H1 (cell line): ENCODE measurements around the gene CTTNBP2NL. TPM values are rescaled to one million over a fixed set of nuclear protein-coding genes. Genes with fewer than 3 reads are reported as not detected.

Experiments used
- CTCF ChIA-PET: fragments of 300-600 bp; sonication (Branson Sonifier 250); formaldehyde crosslinking; loops from one replicate; lab custom pipeline; 2021; ENCODE audit not compliant: partially characterized antibody; lab: Charles Lee
- POLR2A ChIA-PET: fragments of 300-600 bp; sonication (Branson Sonifier 250); formaldehyde crosslinking; loops from one replicate; lab custom pipeline; 2021; ENCODE audit warnings: inconsistent platforms; ENCODE audit not compliant: partially characterized antibody; lab: Charles Lee
- DNase-seq, 2 experiments: peaks; one replicate each; pipeline versions ENCODE4 v3.0.0 to v3.0.0-alpha.2; 2010 to 2022; ENCODE audit warnings: low spot score in 2 of 2, low read depth in 1 of 2, mixed read lengths in 1 of 2
- FAIRE-seq: peaks from 2 replicates; lab custom pipeline; 2011; peaks lifted over from hg19 to GRCh38; lab: Jason Lieb, UNC
- H2AFZ ChIP-seq: 2 replicates; pipeline ENCODE4 v1.8.1; 2012; ENCODE audit warnings: low read length, inconsistent platforms
- H2AK5ac ChIP-seq: 2 replicates; pipeline ENCODE4 v1.6.1; 2013; ENCODE audit warnings: low read depth, low read length
- H2BK120ac ChIP-seq: replicated peaks from 2 replicates; pipeline ENCODE3; 2013; ENCODE audit warnings: low read depth, low read length, inconsistent platforms
- H2BK12ac ChIP-seq: 2 replicates; pipeline ENCODE4 v1.6.1; 2013; ENCODE audit warnings: low read depth, low read length
- H2BK15ac ChIP-seq: 2 replicates; pipeline ENCODE4 v1.6.1; 2013; ENCODE audit warnings: low read length
- H2BK20ac ChIP-seq: 2 replicates; pipeline ENCODE4 v1.6.1; 2013; ENCODE audit warnings: low read length
- H2BK5ac ChIP-seq: 2 replicates; pipeline ENCODE4 v1.6.1; 2013; ENCODE audit warnings: low read depth, low read length
- H3K14ac ChIP-seq: 2 replicates; pipeline ENCODE4 v1.6.1; 2013; ENCODE audit warnings: inconsistent platforms; ENCODE audit not compliant: insufficient read length
- H3K18ac ChIP-seq: 2 replicates; pipeline ENCODE4 v1.6.1; 2013; ENCODE audit warnings: low read length; ENCODE audit errors: extremely low read depth
- H3K23ac ChIP-seq: 2 replicates; pipeline ENCODE4 v1.6.1; 2013; ENCODE audit warnings: inconsistent platforms; ENCODE audit not compliant: insufficient read length
- H3K23me2 ChIP-seq: 2 replicates; pipeline ENCODE4 v1.6.1; 2013; ENCODE audit warnings: low read depth, low read length
- H3K27ac ChIP-seq: 2 replicates; pipeline ENCODE4 v1.6.1; 2011; ENCODE audit warnings: low read depth, low read length, inconsistent platforms
- H3K27me3 ChIP-seq, 4 experiments: replicated peaks in 1 of 4; 1 replicate in 1 of 4; 2 replicates in 3 of 4; pipeline versions ENCODE4 v1.6.1 to v1.8.1; 2011 to 2013; ENCODE audit warnings: low read length in 3 of 4, mild to moderate bottlenecking in 3 of 4, inconsistent platforms in 2 of 4, mixed read lengths in 2 of 4, moderate library complexity in 1 of 4; ENCODE audit not compliant: control insufficient read depth in 3 of 4, insufficient read depth in 3 of 4; ENCODE audit errors: extremely low read depth in 1 of 4
- H3K36me3 ChIP-seq, 4 experiments: 2 replicates each; pipeline versions ENCODE4 v1.6.1 to v1.8.1; 2011 to 2013; ENCODE audit warnings: mild to moderate bottlenecking in 4 of 4, low read length in 3 of 4, moderate library complexity in 2 of 4, control low read depth in 1 of 4, inconsistent platforms in 1 of 4; ENCODE audit not compliant: insufficient read depth in 4 of 4, control insufficient read depth in 2 of 4
- H3K4ac ChIP-seq: replicated peaks from 2 replicates; pipeline ENCODE3; 2013; ENCODE audit warnings: low read length, low read depth, mixed read lengths, inconsistent platforms; ENCODE audit not compliant: insufficient read length
- H3K4me1 ChIP-seq, 4 experiments: replicated peaks in 1 of 4; 1 replicate in 1 of 4; 2 replicates in 3 of 4; pipeline versions ENCODE4 v1.6.1 to v1.8.1; 2011 to 2013; ENCODE audit warnings: low read length in 3 of 4, inconsistent platforms in 2 of 4, mixed read lengths in 1 of 4; ENCODE audit not compliant: insufficient read depth in 4 of 4, control insufficient read depth in 3 of 4
- H3K4me2 ChIP-seq, 2 experiments: 2 replicates each; pipeline versions ENCODE4 v1.6.1 to v1.8.1; 2011 to 2013; ENCODE audit warnings: low read depth in 2 of 2, low read length in 2 of 2, control low read depth in 1 of 2, inconsistent platforms in 1 of 2, mild to moderate bottlenecking in 1 of 2; ENCODE audit not compliant: insufficient read depth in 1 of 2
- H3K4me3 ChIP-seq, 4 experiments: fragments of 200-600, 300-600 bp in 1 of 4; sonication (generic), shearing (Covaris generic), sonication (Bioruptor Twin) in 1 of 4; 2 replicates each; pipeline versions ENCODE4 v1.5.1 to v1.8.1; 2011 to 2016; ENCODE audit warnings: low read length in 4 of 4, low read depth in 3 of 4, control low read depth in 2 of 4, inconsistent platforms in 2 of 4, mild to moderate bottlenecking in 2 of 4, mixed read lengths in 1 of 4, moderate library complexity in 1 of 4; ENCODE audit not compliant: insufficient read depth in 2 of 4; ENCODE audit errors: extremely low read depth in 1 of 4
- H3K56ac ChIP-seq: replicated peaks from 2 replicates; pipeline ENCODE3; 2013; ENCODE audit warnings: low read depth, mild to moderate bottlenecking, mixed read lengths, low read length, inconsistent platforms; ENCODE audit not compliant: insufficient read length
- H3K79me1 ChIP-seq: 2 replicates; pipeline ENCODE4 v1.6.1; 2013; ENCODE audit warnings: low read depth, low read length, control low read depth
- H3K79me2 ChIP-seq, 2 experiments: 2 replicates each; pipeline versions ENCODE4 v1.6.1 to v1.8.1; 2012 to 2013; ENCODE audit warnings: low read length in 2 of 2, mild to moderate bottlenecking in 2 of 2, inconsistent platforms in 1 of 2; ENCODE audit not compliant: insufficient read depth in 2 of 2, control insufficient read depth in 1 of 2
- H3K9ac ChIP-seq, 4 experiments: replicated peaks in 1 of 4; 1 replicate in 1 of 4; 2 replicates in 3 of 4; pipeline versions ENCODE4 v1.6.1 to v1.8.1; 2011 to 2013; ENCODE audit warnings: low read depth in 3 of 4, low read length in 3 of 4, control low read depth in 2 of 4, mild to moderate bottlenecking in 2 of 4, moderate library complexity in 2 of 4, inconsistent platforms in 1 of 4; ENCODE audit errors: extremely low read depth in 1 of 4
- H3K9me3 ChIP-seq, 2 experiments: 2 replicates each; pipeline versions ENCODE4 v1.6.1 to v1.8.1; 2012 to 2013; ENCODE audit warnings: mild to moderate bottlenecking in 2 of 2, moderate library complexity in 2 of 2, control low read depth in 1 of 2, inconsistent platforms in 1 of 2, low read depth in 1 of 2, low read length in 1 of 2, mixed read lengths in 1 of 2; ENCODE audit not compliant: insufficient read depth in 2 of 2
- H4K20me1 ChIP-seq, 2 experiments: replicated peaks in 1 of 2; 2 replicates each; pipeline versions ENCODE3 to v1.8.1; 2011 to 2013; ENCODE audit warnings: inconsistent platforms in 2 of 2, low read length in 2 of 2, mild to moderate bottlenecking in 1 of 2; ENCODE audit not compliant: insufficient read depth in 2 of 2, control insufficient read depth in 1 of 2
- H4K5ac ChIP-seq: 2 replicates; pipeline ENCODE4 v1.6.1; 2013; ENCODE audit warnings: low read length, low read depth, mixed read lengths, inconsistent platforms; ENCODE audit not compliant: insufficient read length
- H4K8ac ChIP-seq: 2 replicates; pipeline ENCODE4 v1.8.0; 2013; ENCODE audit warnings: mild to moderate bottlenecking, moderate library complexity, low read length, inconsistent platforms; ENCODE audit not compliant: insufficient read depth; ENCODE audit errors: extremely low read depth
- H4K91ac ChIP-seq: replicated peaks from 2 replicates; pipeline ENCODE3; 2013; ENCODE audit warnings: low read length, mixed read lengths, inconsistent platforms; ENCODE audit not compliant: insufficient read length
- ATF3 ChIP-seq: IDR thresholded peaks from 2 replicates; pipeline ENCODE4 v1.6.1; 2011; ENCODE audit warnings: low read depth, mild to moderate bottlenecking, low read length; ENCODE audit not compliant: insufficient read depth
- CBX8 ChIP-seq: fragments of 300-800, 300-1000 bp; sonication (generic); IDR thresholded peaks from 2 replicates; pipeline ENCODE4 v1.7.1; 2016; ENCODE audit warnings: low read depth, low read length, borderline replicate concordance
- E2F6 ChIP-seq: IDR thresholded peaks from 2 replicates; pipeline ENCODE4 v1.6.1; 2012; ENCODE audit warnings: inconsistent platforms
- EP300 ChIP-seq, 2 experiments: IDR thresholded peaks; 1 replicate in 1 of 2; 2 replicates in 1 of 2; pipeline ENCODE4 v1.6.1; 2011 to 2012; ENCODE audit warnings: low read depth in 2 of 2, low read length in 2 of 2, mild to moderate bottlenecking in 2 of 2, borderline replicate concordance in 1 of 2, inconsistent platforms in 1 of 2, moderate library complexity in 1 of 2
- POLR2AphosphoS5 ChIP-seq: IDR thresholded peaks from 2 replicates; pipeline ENCODE4 v1.6.1; 2011; ENCODE audit warnings: low read depth, low read length
- POU5F1 ChIP-seq: IDR thresholded peaks from 2 replicates; pipeline ENCODE4 v1.6.1; 2011; ENCODE audit warnings: low read depth, mild to moderate bottlenecking, low read length, moderate library complexity
- RXRA ChIP-seq: IDR thresholded peaks from 2 replicates; pipeline ENCODE4 v1.6.1; 2011; ENCODE audit warnings: low read depth, mild to moderate bottlenecking, low read length, moderate library complexity; ENCODE audit not compliant: insufficient read depth
- SAP30 ChIP-seq: fragments of 300-600 bp; sonication (generic); IDR thresholded peaks from 2 replicates; pipeline ENCODE4 v1.7.1; 2012; ENCODE audit warnings: low read length, moderate library complexity, mild to moderate bottlenecking, inconsistent platforms; ENCODE audit not compliant: insufficient read depth, insufficient replicate concordance
- SIN3A ChIP-seq, 2 experiments: IDR thresholded peaks in 1 of 2; conservative IDR thresholded peaks in 1 of 2; 2 replicates each; pipeline ENCODE4 v1.6.1; 2011 to 2012; ENCODE audit warnings: low read length in 2 of 2, improper control_type of control experiment in 1 of 2, low read depth in 1 of 2, mild to moderate bottlenecking in 1 of 2
- SIRT6 ChIP-seq: IDR thresholded peaks from one replicate; pipeline ENCODE4 v1.7.1; 2012; ENCODE audit warnings: low read length, inconsistent platforms
- USF2 ChIP-seq: IDR thresholded peaks from 2 replicates; pipeline ENCODE4 v1.6.1; 2011; ENCODE audit warnings: low read length, improper control_type of control experiment
- WGBS, 2 experiments: shearing (Covaris generic) in 1 of 2; methylation state at CpG; one replicate each; pipeline versions ENCODE4 v1.1.6 to v1.1.7; 2013 to 2015; ENCODE audit warnings: low lambda C conversion rate in 2 of 2, mixed read lengths in 2 of 2, inconsistent platforms in 1 of 2, low coverage in 1 of 2, missing lambda C conversion rate in 1 of 2; ENCODE audit not compliant: insufficient replicate concordance in 2 of 2, insufficient coverage in 1 of 2, insufficient read length in 1 of 2; ENCODE audit errors: extremely low coverage in 1 of 2, missing lambda C conversion rate in 1 of 2; 5-methylcytosine and 5-hydroxymethylcytosine counted together
- polyA plus RNA-seq, 7 experiments: library from polyadenylated mRNA; depleted of rRNA in 3 of 7; stranded (reverse) in 5 of 7; unstranded in 2 of 7; fragments of >200 nt in 5 of 7; fragments of 200-250 nt in 2 of 7; gene quantifications; 1 replicate in 5 of 7; 2 replicates in 1 of 7; 4 replicates in 1 of 7; pipeline versions ENCODE4 v1.2.1 to v1.2.3, GENCODE V29; 2011 to 2013; ENCODE audit warnings: missing spikeins in 2 of 7, mixed read lengths in 2 of 7
- total RNA-seq: library from RNA; stranded (reverse); fragmentation: NEBNext Ultra II Directional; extraction: Animal tissue kit (Norgen Biotek cat#: 25700); gene quantifications from 2 replicates; pipeline ENCODE4 v1.2.1, GENCODE V29; 2021

Gene CTTNBP2NL
- total and polyA plus RNA-seq, 2 of the 8 experiments (the other 6 are each of a cell fraction or from before 2014, with no cell fraction given), result 6.4 to 35.1 TPM

- Histone ChIP-seq H2AFZ (no peak overlapping the region), H3K4me1 (no peaks in the 10 kb centered on the region), H3K4me2 (no peak overlapping the region), H2AK5ac (no peak overlapping the region), H3K9ac (no peak overlapping the region), H4K91ac (no peak overlapping the region), H4K5ac (no peak overlapping the region), H3K23ac (no peak overlapping the region), H4K20me1 (no peaks in the 10 kb centered on the region), H2BK5ac (no peak overlapping the region), H3K27me3 (no peaks in the 10 kb centered on the region), H3K4me3 (no peak overlapping the region), H3K14ac (no peak overlapping the region), H3K18ac (no peak overlapping the region), H2BK12ac (no peak overlapping the region), H2BK20ac (no peak overlapping the region), H2BK15ac (no peak overlapping the region), H4K8ac (no peak overlapping the region), H3K27ac (no peak overlapping the region), H3K79me2 (no peaks in the 10 kb centered on the region), H3K23me2 (no peaks in the 10 kb centered on the region; the same call in 1 of the 2 replicates), H3K79me1 (no peaks in the 10 kb centered on the region), H3K9me3 (no peaks in the 10 kb centered on the region), H3K56ac (no peak overlapping the region), H3K36me3 (no peaks in the 10 kb centered on the region), H2BK120ac (no peak overlapping the region), H3K4ac (no peak overlapping the region)
- DNase-seq (no peak), FAIRE-seq (no peak)
- POLR2A ChIA-PET, result no interaction called here
- 67% methylated on average over 1 of the region's 1 CpG; no CpG with 5 or more reads in 1 of the 2 experiments for WGBS, 2 experiments
- CTCF ChIA-PET, result interaction anchor here (0.8 to 6.5 kb wide), 5 partner anchors 10 to 328 kb away, joined by 3 to 34 read pairs (median 15); no protein-coding TSS in a partner anchor
- TF ChIP-seq SIRT6, result no peak
- no peak for TF ChIP-seq RXRA
- TF ChIP-seq EP300 (IDR thresholded peaks at IDR 0.05; ENCODE audit: borderline replicate concordance in 1 of 2, low read depth in 2 of 2, low read length in 2 of 2), result no peak
- no peak for TF ChIP-seq SAP30
- no peak for TF ChIP-seq SIN3A (conservative IDR thresholded peaks at IDR 0.05 in 1 of 2, IDR thresholded peaks at IDR 0.05 in 1 of 2; ENCODE audit: low read depth in 1 of 2, low read length in 2 of 2)
- TF ChIP-seq CBX8, result no peak
- TF ChIP-seq POU5F1, result no peak
- no peak for TF ChIP-seq POLR2AphosphoS5
- TF ChIP-seq ATF3, result no peak
- TF ChIP-seq E2F6, result no peak
- TF ChIP-seq USF2, result no peak
Measured at GRCh38 chr1:112380356-112380755, 15.7 kb upstream of the CTTNBP2NL start.
